ENCODE measurements around the gene TDRD9. TPM values are rescaled to one million over a fixed set of nuclear protein-coding genes. Genes with fewer than 3 reads are reported as not detected.
A peak's percentile ranks its signal among the peaks of the same experiment; 100 is the strongest.

Gene TDRD9
- total RNA-seq, 4 donors from 2014 or later = 2.0 to 3.2 (median 2.6) TPM

GRCh38 chr14:104094056-104094708, 165.9 kb downstream of the TDRD9 start:
- 65% methylated on average over 13 of the region's 20 CpGs for WGBS
- Histone ChIP-seq H3K4me3 (no peak overlapping the region), H3K9me3 (no peaks in the 10 kb centered on the region), H3K36me3 (peaks cover 0 to 4% (median 0%) of the 10 kb centered on the region in 4 donors), H3K4me1 (peaks cover 0 to 6% (median 2%) of the 10 kb centered on the region in 4 donors), H3K27me3 (peaks cover 0 to 59% (median 6%) of the 10 kb centered on the region in 4 donors), H3K27ac (replicated peaks in 1 of 4) (no peak overlapping the region)
- TF ChIP-seq POLR2AphosphoS5 (IDR thresholded peaks at IDR 0.05) = no peak
- no peak for TF ChIP-seq CTCF (IDR thresholded peaks at IDR 0.05)
- no peak for TF ChIP-seq EP300 (IDR thresholded peaks at IDR 0.05)
- TF ChIP-seq POLR2A (IDR thresholded peaks at IDR 0.05; ENCODE audit: low read depth) = no peak
- intact Hi-C loops (cut with DNase I) = loop anchor here (5.0 to 10.0 kb wide), 2 partner anchors 471 to 543 kb away; no protein-coding TSS in a partner anchor
- DNase-seq (ENCODE audit: extremely low spot score) = no peak

- Histone ChIP-seq H3K4me1 (peaks cover 0 to 6% (median 2%) of the 10 kb centered on the region in 4 donors), H3K27ac (replicated peaks in 1 of 4) (no peak overlapping the region), H3K27me3 (peaks cover 0 to 59% (median 6%) of the 10 kb centered on the region in 4 donors), H3K36me3 (peaks cover 0 to 4% (median 0%) of the 10 kb centered on the region in 4 donors), H3K9me3 (no peaks in the 10 kb centered on the region), H3K4me3 (no peak overlapping the region)
- no peak for DNase-seq (ENCODE audit: extremely low spot score)
- 82% methylated on average over 15 of the region's 35 CpGs for WGBS
- no peak for TF ChIP-seq POLR2AphosphoS5 (IDR thresholded peaks at IDR 0.05)
- TF ChIP-seq EP300 (IDR thresholded peaks at IDR 0.05) = no peak
- TF ChIP-seq POLR2A (IDR thresholded peaks at IDR 0.05; ENCODE audit: low read depth) = no peak
- peak; percentile 54 to 84 (median 71) for TF ChIP-seq CTCF (IDR thresholded peaks at IDR 0.05)
- intact Hi-C loops (cut with DNase I) = loop anchor here (5.0 to 10.0 kb wide), 2 partner anchors 470 to 542 kb away; no protein-coding TSS in a partner anchor
Measured at GRCh38 chr14:104094709-104095425, 166.6 kb downstream of the TDRD9 start.

- H3K4me3 ChIP-seq = no peak overlapping the region
- TF ChIP-seq POLR2A (IDR thresholded peaks at IDR 0.05; ENCODE audit: low read depth) (no peak), CTCF (IDR thresholded peaks at IDR 0.05) (no peak), POLR2AphosphoS5 (IDR thresholded peaks at IDR 0.05) (no peak), EP300 (IDR thresholded peaks at IDR 0.05) (no peak)
- H3K27me3 ChIP-seq = peaks cover 0 to 57% (median 6%) of the 10 kb centered on the region in 4 donors
- 86% methylated on average over 23 of the region's 31 CpGs for whole genome bisulfite sequencing
- intact Hi-C loops (cut with DNase I) = loop anchor here (10.0 kb wide), 1 partner anchor 469 kb away; no protein-coding TSS in a partner anchor
- H3K4me1 ChIP-seq = peaks cover 0 to 6% (median 2%) of the 10 kb centered on the region in 4 donors
- H3K36me3 ChIP-seq = peaks cover 0 to 4% (median 0%) of the 10 kb centered on the region in 4 donors
- no peak overlapping the region for H3K27ac ChIP-seq (replicated peaks in 1 of 4)
- H3K9me3 ChIP-seq = no peaks in the 10 kb centered on the region
- no peak for DNase-seq (ENCODE audit: extremely low spot score)
Measured at GRCh38 chr14:104095426-104096310, 167.4 kb downstream of the TDRD9 start.

- Histone ChIP-seq H3K27ac (replicated peaks in 1 of 4) (no peak overlapping the region), H3K27me3 (peaks cover 0 to 51% (median 6%) of the 10 kb centered on the region in 4 donors), H3K4me1 (peaks cover 0 to 6% (median 2%) of the 10 kb centered on the region in 4 donors), H3K4me3 (no peak overlapping the region), H3K36me3 (peaks cover 0 to 4% (median 0%) of the 10 kb centered on the region in 4 donors), H3K9me3 (no peaks in the 10 kb centered on the region)
- intact Hi-C loops (cut with DNase I) = loop anchor here (10.0 kb wide), 1 partner anchor 468 kb away; no protein-coding TSS in a partner anchor
- no peak for TF ChIP-seq POLR2AphosphoS5 (IDR thresholded peaks at IDR 0.05)
- WGBS = 87% methylated on average over 5 of the region's 14 CpGs
- DNase-seq (ENCODE audit: extremely low spot score) = no peak
Measured at GRCh38 chr14:104096318-104096717, 168.1 kb downstream of the TDRD9 start.

Measured in esophagus muscularis mucosa (tissue), 4 donors.